OCI-LY3 (cell line): ENCODE measurements around the gene TRMU.

Experiments used
- CTCF ChIP-seq: fragments of 200-600, 300-600 bp; sonication (generic); IDR thresholded peaks from 2 replicates; pipeline ENCODE4 v1.5.1; 2014; ENCODE audit warnings: antibody characterized with exemption, low read length, low read depth
- EZH2phosphoT487 ChIP-seq: fragments of 200-600 bp; shearing (Covaris generic); IDR thresholded peaks from 2 replicates; pipeline ENCODE4 v1.6.1; 2018; ENCODE audit warnings: antibody characterized with exemption, mixed run types, low read depth

- TF ChIP-seq CTCF (no peak), EZH2phosphoT487 (no peak)
Measured at GRCh38 chr22:46373159-46373558, 37.6 kb downstream of the TRMU start.
